Right lung (tissue), 10 donors: Measurements from ENCODE around the gene S100A2. TPM values are rescaled to one million over a fixed set of nuclear protein-coding genes. Genes with fewer than 3 reads are reported as not detected.

Experiments
- DNase-seq, 2 donors: peaks; one replicate each; pipeline ENCODE4 v3.0.0-alpha.2; 2013
- long read RNA-seq, 8 donors: transcript quantifications; one replicate each; lab custom pipeline, GENCODE V29; 2026
- polyA plus RNA-seq, 5 donors: library from polyadenylated mRNA; unstranded; fragments of 120-200 nt; gene quantifications; one replicate each; pipeline versions ENCODE4 v1.2.1 to v1.2.3, GENCODE V29; 2013; ENCODE audit warnings: inconsistent platforms in 1 of 5, low replicate concordance in 1 of 5; ENCODE audit not compliant: insufficient read length in 5 of 5, insufficient read depth in 1 of 5

S100A2 gene
- 1 to 10 TPM in 3 of 5 donors, under 1 TPM in 2; 0.69 to 1.8 (median 1.2) TPM for polyA plus RNA-seq
- long read RNA-seq, donor 1, partial matches to known transcripts, result 0 of 3 reads
- long read RNA-seq, donor 1, other reads (novel, unspliced or antisense), result 0 of 3 reads
- long read RNA-seq, donor 2, result 0 reads
- long read RNA-seq, donor 3, partial matches to known transcripts, result 0 of 2 reads
- long read RNA-seq, donor 3, other reads (novel, unspliced or antisense), result 0 of 2 reads
- long read RNA-seq, donor 4, partial matches to known transcripts, result 0 of 1 reads
- long read RNA-seq, donor 4, other reads (novel, unspliced or antisense), result 0 of 1 reads
- long read RNA-seq, donor 5, result 0 reads
- long read RNA-seq, donor 6, partial matches to known transcripts, result 0 of 1 reads
- long read RNA-seq, donor 6, other reads (novel, unspliced or antisense), result 0 of 1 reads
- long read RNA-seq, donor 7, partial matches to known transcripts, result 0 of 1 reads
- long read RNA-seq, donor 7, other reads (novel, unspliced or antisense), result 0 of 1 reads
- long read RNA-seq, donor 8, partial matches to known transcripts, result 0 of 1 reads
- long read RNA-seq, donor 8, other reads (novel, unspliced or antisense), result 0 of 1 reads

- no peak for DNase-seq
These were observed at the start of gene S100A2 for GRCh38 chr1:153565529-153566374. TSS of gene S100A2 (minus strand) at chr1:153565844. CDS start at chr1:153563877, 1,967 bp downstream.

GRCh38 chr1:153615406-153615805 lies 49.8 kb upstream of the S100A2 start:
- no peak for DNase-seq

GRCh38 chr1:153614906-153615305 lies 49.3 kb upstream of the S100A2 start:
- no peak for DNase-seq

- DNase-seq, result no peak
These were observed 48.7 kb upstream of the S100A2 start for GRCh38 chr1:153614189-153614900.

- DNase-seq, result no peak
These were observed 47.8 kb upstream of the S100A2 start for GRCh38 chr1:153613406-153613805.

- DNase-seq, result peak; percentile 67 to 71
These were observed 47.2 kb upstream of the S100A2 start, which contains the start of gene S100A16 for GRCh38 chr1:153612755-153613331. TSS of gene S100A16 (minus strand) at chr1:153613137. CDS start at chr1:153608151, 4,986 bp downstream.

- no peak for DNase-seq
These were observed 46.6 kb upstream of the S100A2 start for GRCh38 chr1:153612111-153612754.

- no peak for DNase-seq
These were observed 45.7 kb upstream of the S100A2 start for GRCh38 chr1:153611356-153611755.

- DNase-seq, result no peak
These were observed 45.2 kb upstream of the S100A2 start for GRCh38 chr1:153610811-153611301.

GRCh38 chr1:153610334-153610733 lies 44.7 kb upstream of the S100A2 start:
- no peak for DNase-seq

- DNase-seq, result no peak
These were observed 43.9 kb upstream of the S100A2 start for GRCh38 chr1:153609585-153609907.

GRCh38 chr1:153608742-153609584 lies 43.3 kb upstream of the S100A2 start:
- DNase-seq, result peak; percentile 45 to 58

GRCh38 chr1:153608089-153608682 lies 42.5 kb upstream of the S100A2 start:
- DNase-seq, result no peak

- no peak for DNase-seq
These were observed 41.7 kb upstream of the S100A2 start for GRCh38 chr1:153607381-153607780.

GRCh38 chr1:153606194-153606593 lies 40.5 kb upstream of the S100A2 start:
- no peak for DNase-seq

- DNase-seq, result no peak
These were observed 37.1 kb upstream of the S100A2 start for GRCh38 chr1:153602749-153603148.

- DNase-seq, result no peak
These were observed 34.2 kb upstream of the S100A2 start for GRCh38 chr1:153599847-153600246.

GRCh38 chr1:153598309-153599172 lies 32.9 kb upstream of the S100A2 start:
- DNase-seq, result peak in 1 of 2 donors; percentile 23
